GM21526 (cell line): ENCODE measurements around the gene IL19.
"Not testable (repeated sequence)": the region's sequence is repeated elsewhere in the genome, so short reads cannot be mapped to it uniquely, and the experiment has no call there.

Experiments
- ATAC-seq: cut with Tn5 transposase; IDR thresholded peaks from one replicate; pipeline ENCODE4 v1.9.1; 2021; ENCODE audit warnings: moderate library complexity; ENCODE audit not compliant: unreplicated experiment, low FRiP score

The IL19 gene

GRCh38 chr1:206852662-206853061 is 82.1 kb downstream of the IL19 start:
- not testable (repeated sequence) for ATAC-seq

GRCh38 chr1:206853696-206854095 is 83.1 kb downstream of the IL19 start:
- not testable (repeated sequence) for ATAC-seq

- ATAC-seq, result no peak
Measured at GRCh38 chr1:206854401-206855129, 84.0 kb downstream of the IL19 start.

- ATAC-seq, result no peak
Measured at GRCh38 chr1:206855859-206856258, 85.3 kb downstream of the IL19 start.

- ATAC-seq, result no peak
Measured at GRCh38 chr1:206856674-206857464, 86.3 kb downstream of the IL19 start.

GRCh38 chr1:206859082-206859521 is 88.5 kb downstream of the IL19 start:
- ATAC-seq, result no peak

- no peak for ATAC-seq
Measured at GRCh38 chr1:206860165-206860564, 89.6 kb downstream of the IL19 start.

- no peak for ATAC-seq
Measured at GRCh38 chr1:206863266-206863665, 92.7 kb downstream of the IL19 start.

- ATAC-seq, result no peak
Measured at GRCh38 chr1:206864939-206865671, 94.5 kb downstream of the IL19 start, which contains the start of gene IL20. Gene IL20 (plus strand): TSS chr1:206865623. CDS start chr1:206865853, 230 bp downstream.

- no peak for ATAC-seq
Measured at GRCh38 chr1:206866062-206866461, 95.5 kb downstream of the IL19 start.

- no peak for ATAC-seq
Measured at GRCh38 chr1:206867239-206867638, 96.7 kb downstream of the IL19 start.

- ATAC-seq, result no peak
Measured at GRCh38 chr1:206867716-206868115, 97.1 kb downstream of the IL19 start.

GRCh38 chr1:206868264-206868663 is 97.7 kb downstream of the IL19 start:
- ATAC-seq, result no peak

- ATAC-seq, result no peak
Measured at GRCh38 chr1:206872139-206872538, 101.6 kb downstream of the IL19 start.

- no peak for ATAC-seq
Measured at GRCh38 chr1:206873603-206874188, 103.1 kb downstream of the IL19 start.

- no peak for ATAC-seq
Measured at GRCh38 chr1:206875752-206876377, 105.3 kb downstream of the IL19 start.

- no peak for ATAC-seq
Measured at GRCh38 chr1:206878456-206878855, 107.9 kb downstream of the IL19 start.

GRCh38 chr1:206880314-206880713 is 109.7 kb downstream of the IL19 start:
- ATAC-seq, result no peak

- no peak for ATAC-seq
Measured at GRCh38 chr1:206882555-206882954, 112.0 kb downstream of the IL19 start.

GRCh38 chr1:206883160-206883559 is 112.6 kb downstream of the IL19 start:
- ATAC-seq, result no peak
